Coronary artery (tissue), 2 donors: ENCODE measurements around the gene DIABLO.
"Not testable (repeated sequence)": the region's sequence is repeated elsewhere in the genome, so short reads cannot be mapped to it uniquely, and the experiment has no call there.

Source experiments
- DNase-seq: peaks from one replicate; pipeline ENCODE4 v3.0.0-alpha.2; 2017; ENCODE audit warnings: low spot score
- H3K27ac ChIP-seq, 2 donors: fragments of 200-600 bp; sonication (generic); one replicate each; pipeline ENCODE4 v1.5.1; 2016 to 2019
- H3K4me3 ChIP-seq: fragments of 200-600 bp; sonication (generic); 2 replicates; pipeline ENCODE4 v1.5.1; 2016; ENCODE audit warnings: mild to moderate bottlenecking, moderate library complexity
- TF ChIP-seq, protein P1 (sequence below): fragments of 200-600 bp; sonication (generic); IDR thresholded peaks from one replicate; pipeline ENCODE4 v1.5.1; 2019; ENCODE audit warnings: antibody characterized with exemption

Gene DIABLO

GRCh38 chr12:122225683-122226365 lies at the start of gene DIABLO:
TSS of gene DIABLO (minus strand) at chr12:122226052. CDS start at chr12:122226014, 38 bp downstream.
- TF ChIP-seq, protein P1, sequence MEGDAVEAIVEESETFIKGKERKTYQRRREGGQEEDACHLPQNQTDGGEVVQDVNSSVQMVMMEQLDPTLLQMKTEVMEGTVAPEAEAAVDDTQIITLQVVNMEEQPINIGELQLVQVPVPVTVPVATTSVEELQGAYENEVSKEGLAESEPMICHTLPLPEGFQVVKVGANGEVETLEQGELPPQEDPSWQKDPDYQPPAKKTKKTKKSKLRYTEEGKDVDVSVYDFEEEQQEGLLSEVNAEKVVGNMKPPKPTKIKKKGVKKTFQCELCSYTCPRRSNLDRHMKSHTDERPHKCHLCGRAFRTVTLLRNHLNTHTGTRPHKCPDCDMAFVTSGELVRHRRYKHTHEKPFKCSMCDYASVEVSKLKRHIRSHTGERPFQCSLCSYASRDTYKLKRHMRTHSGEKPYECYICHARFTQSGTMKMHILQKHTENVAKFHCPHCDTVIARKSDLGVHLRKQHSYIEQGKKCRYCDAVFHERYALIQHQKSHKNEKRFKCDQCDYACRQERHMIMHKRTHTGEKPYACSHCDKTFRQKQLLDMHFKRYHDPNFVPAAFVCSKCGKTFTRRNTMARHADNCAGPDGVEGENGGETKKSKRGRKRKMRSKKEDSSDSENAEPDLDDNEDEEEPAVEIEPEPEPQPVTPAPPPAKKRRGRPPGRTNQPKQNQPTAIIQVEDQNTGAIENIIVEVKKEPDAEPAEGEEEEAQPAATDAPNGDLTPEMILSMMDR = no peak
- peak within 1 kb of the TSS; percentile 80 for H3K4me3 ChIP-seq

DNA sequence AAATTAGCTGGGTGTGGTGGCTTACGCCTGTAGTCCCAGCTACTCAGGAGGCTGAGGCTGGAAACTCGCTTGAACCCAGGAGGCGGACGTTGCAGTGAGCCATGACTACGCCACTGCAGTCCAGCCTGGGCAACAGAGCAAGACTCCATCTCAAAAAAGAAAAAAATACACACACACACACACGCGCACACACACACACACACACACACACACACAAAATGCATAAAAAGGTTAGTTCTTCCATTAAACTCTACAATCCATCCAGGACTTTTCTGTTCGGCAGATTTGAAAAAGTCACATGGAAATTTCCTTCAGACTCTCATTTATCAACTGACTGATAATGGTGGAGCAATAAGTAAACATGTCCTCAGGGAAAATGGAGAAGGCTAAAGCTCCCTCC lies 49.6 kb upstream of the DIABLO start:
- Histone ChIP-seq H3K4me3 (no peak overlapping the region), H3K27ac (no peak overlapping the region)
- no peak for DNase-seq
- TF ChIP-seq, protein P1 = no peak

More at GRCh38 chr12:122225683-122226365, at the start of gene DIABLO:
- peak; percentile 100 for DNase-seq
- H3K27ac ChIP-seq = peak within 1 kb of the TSS; percentile 92 to 95

- Histone ChIP-seq H3K27ac (peak within 1 kb of the TSS; percentile 79 to 93), H3K4me3 (peak within 1 kb of the TSS; percentile 99)
- peak; percentile 98 for DNase-seq
- TF ChIP-seq, protein P1 = no peak
Observed at GRCh38 chr12:122266230-122266901, 40.5 kb upstream of the DIABLO start, which contains the start of gene VPS33A. TSS of gene VPS33A (minus strand) at chr12:122266494. CDS start at chr12:122266408, 86 bp downstream.

GRCh38 chr12:122265886-122266229 lies 40.0 kb upstream of the DIABLO start:
- Histone ChIP-seq H3K27ac (peak overlapping the region; percentile 79 to 93), H3K4me3 (peak overlapping the region; percentile 99)
- DNase-seq = no peak
- TF ChIP-seq, protein P1 = no peak

GRCh38 chr12:122265476-122265875 lies 39.6 kb upstream of the DIABLO start:
- Histone ChIP-seq H3K27ac (peak overlapping the region; percentile 79 to 93), H3K4me3 (peak overlapping the region; percentile 99)
- DNase-seq = no peak
- TF ChIP-seq, protein P1 = no peak

GRCh38 chr12:122260735-122261134 lies 34.9 kb upstream of the DIABLO start:
- not testable (repeated sequence) for H3K27ac ChIP-seq, H3K4me3 ChIP-seq, DNase-seq

DNA sequence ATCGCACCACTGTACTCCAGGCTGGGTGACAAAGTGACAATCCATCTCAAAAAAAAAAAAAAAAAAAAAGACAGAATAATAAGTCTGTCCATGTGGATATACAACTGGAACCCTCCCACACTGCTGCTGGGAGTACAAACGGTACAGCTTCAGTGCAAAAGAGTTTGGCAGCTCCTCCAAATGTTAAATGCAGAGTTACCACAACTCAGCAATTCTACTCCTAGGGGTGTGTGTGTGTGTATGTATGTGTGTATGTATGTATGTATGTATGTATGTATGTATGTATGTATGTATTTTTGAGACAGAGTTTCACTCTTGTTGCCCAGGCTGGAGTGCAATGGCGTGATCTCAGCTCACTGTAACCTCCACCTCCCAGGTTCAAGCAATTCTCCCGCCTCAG lies 33.1 kb upstream of the DIABLO start:
- DNase-seq, H3K4me3 ChIP-seq, H3K27ac ChIP-seq: not testable (repeated sequence)

- DNase-seq, H3K27ac ChIP-seq, H3K4me3 ChIP-seq: not testable (repeated sequence)
Observed at GRCh38 chr12:122258462-122258861, 32.6 kb upstream of the DIABLO start.
